Measurements from ENCODE around the gene UVRAG.

UVRAG gene

DNA sequence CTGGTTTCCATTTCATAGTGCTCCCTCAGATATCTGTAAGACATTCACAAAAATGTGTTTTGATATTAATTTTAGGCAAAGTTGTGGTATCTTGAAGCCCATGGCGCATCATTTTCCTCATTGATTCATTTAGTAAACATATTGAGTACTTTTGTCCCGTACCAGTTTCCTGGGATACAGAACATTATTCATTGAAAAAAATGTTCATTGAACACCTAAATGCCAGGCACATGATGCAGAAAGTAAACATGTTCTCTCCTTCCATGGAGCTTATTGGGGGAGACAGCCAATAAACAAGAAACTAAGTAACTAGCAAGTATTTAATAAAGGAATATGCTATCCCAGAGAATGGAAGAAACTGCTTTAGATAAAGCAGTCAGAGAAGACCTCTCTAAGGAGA, 195.0 kb downstream of the UVRAG start:
- H4K20me1 ChIP-seq (ENCODE audit: insufficient read depth, low read length), result peaks cover 3% of the 10 kb centered on the region; the same call in 1 of the 2 replicates
- H3K4me2 ChIP-seq (ENCODE audit: low read length), result no peak overlapping the region
- TF ChIP-seq EZH2phosphoT487 (IDR thresholded peaks at IDR 0.05; ENCODE audit: low read depth), result no peak
- TF ChIP-seq, protein P1, sequence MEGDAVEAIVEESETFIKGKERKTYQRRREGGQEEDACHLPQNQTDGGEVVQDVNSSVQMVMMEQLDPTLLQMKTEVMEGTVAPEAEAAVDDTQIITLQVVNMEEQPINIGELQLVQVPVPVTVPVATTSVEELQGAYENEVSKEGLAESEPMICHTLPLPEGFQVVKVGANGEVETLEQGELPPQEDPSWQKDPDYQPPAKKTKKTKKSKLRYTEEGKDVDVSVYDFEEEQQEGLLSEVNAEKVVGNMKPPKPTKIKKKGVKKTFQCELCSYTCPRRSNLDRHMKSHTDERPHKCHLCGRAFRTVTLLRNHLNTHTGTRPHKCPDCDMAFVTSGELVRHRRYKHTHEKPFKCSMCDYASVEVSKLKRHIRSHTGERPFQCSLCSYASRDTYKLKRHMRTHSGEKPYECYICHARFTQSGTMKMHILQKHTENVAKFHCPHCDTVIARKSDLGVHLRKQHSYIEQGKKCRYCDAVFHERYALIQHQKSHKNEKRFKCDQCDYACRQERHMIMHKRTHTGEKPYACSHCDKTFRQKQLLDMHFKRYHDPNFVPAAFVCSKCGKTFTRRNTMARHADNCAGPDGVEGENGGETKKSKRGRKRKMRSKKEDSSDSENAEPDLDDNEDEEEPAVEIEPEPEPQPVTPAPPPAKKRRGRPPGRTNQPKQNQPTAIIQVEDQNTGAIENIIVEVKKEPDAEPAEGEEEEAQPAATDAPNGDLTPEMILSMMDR (IDR thresholded peaks at IDR 0.05; ENCODE audit: low read depth, low read length), result no peak
- no peak overlapping the region for H3K4me3 ChIP-seq (ENCODE audit: low read length)
- peaks cover 44% of the 10 kb centered on the region for H3K36me3 ChIP-seq (replicated peaks; ENCODE audit: low read depth, low read length)
- no peak overlapping the region for H2AFZ ChIP-seq (ENCODE audit: low read depth, low read length)
- no peak overlapping the region for H3K27ac ChIP-seq (ENCODE audit: low read length)
- no peaks in the 10 kb centered on the region for H3K9me3 ChIP-seq (ENCODE audit: insufficient read depth, low read length)
- H3K4me1 ChIP-seq (ENCODE audit: low read length), result no peaks in the 10 kb centered on the region
- H3K79me2 ChIP-seq (ENCODE audit: low read length), result no peaks in the 10 kb centered on the region
- H3K9ac ChIP-seq (ENCODE audit: low read length), result no peak overlapping the region
- no peaks in the 10 kb centered on the region for H3K27me3 ChIP-seq (ENCODE audit: low read depth, low read length)

DNA sequence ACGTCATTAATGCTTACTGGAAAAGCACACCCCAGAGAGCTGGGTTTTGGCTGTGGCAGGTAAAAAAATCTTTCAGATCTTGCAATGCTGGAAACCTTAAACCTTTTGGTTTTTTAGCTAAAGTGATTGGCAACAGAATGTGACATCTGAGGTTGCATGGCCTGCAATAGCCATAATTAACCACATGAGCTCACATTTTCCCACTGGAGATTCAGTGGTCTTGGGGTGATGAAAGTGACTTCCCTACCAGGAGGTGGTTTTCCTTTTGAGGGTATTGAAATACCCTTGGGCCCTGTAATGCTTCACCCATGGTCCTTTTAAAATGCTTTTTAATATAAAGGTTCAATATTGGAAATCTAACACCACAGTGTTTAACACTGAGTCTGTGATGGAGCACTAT, 198.5 kb downstream of the UVRAG start:
- Histone ChIP-seq H3K4me1 (ENCODE audit: low read length) (no peaks in the 10 kb centered on the region), H3K79me2 (ENCODE audit: low read length) (no peaks in the 10 kb centered on the region), H3K27me3 (ENCODE audit: low read depth, low read length) (no peaks in the 10 kb centered on the region), H3K9ac (ENCODE audit: low read length) (no peak overlapping the region), H3K4me2 (ENCODE audit: low read length) (no peak overlapping the region), H2AFZ (ENCODE audit: low read depth, low read length) (no peak overlapping the region), H3K4me3 (ENCODE audit: low read length) (no peak overlapping the region), H3K9me3 (ENCODE audit: insufficient read depth, low read length) (no peaks in the 10 kb centered on the region), H3K27ac (ENCODE audit: low read length) (no peak overlapping the region), H3K36me3 (replicated peaks; ENCODE audit: low read depth, low read length) (peaks cover 42% of the 10 kb centered on the region), H4K20me1 (ENCODE audit: insufficient read depth, low read length) (peaks cover 3% of the 10 kb centered on the region; the same call in 1 of the 2 replicates)
- TF ChIP-seq, protein P1 (IDR thresholded peaks at IDR 0.05; ENCODE audit: low read depth, low read length), result no peak
- TF ChIP-seq EZH2phosphoT487 (IDR thresholded peaks at IDR 0.05; ENCODE audit: low read depth), result no peak

DNA sequence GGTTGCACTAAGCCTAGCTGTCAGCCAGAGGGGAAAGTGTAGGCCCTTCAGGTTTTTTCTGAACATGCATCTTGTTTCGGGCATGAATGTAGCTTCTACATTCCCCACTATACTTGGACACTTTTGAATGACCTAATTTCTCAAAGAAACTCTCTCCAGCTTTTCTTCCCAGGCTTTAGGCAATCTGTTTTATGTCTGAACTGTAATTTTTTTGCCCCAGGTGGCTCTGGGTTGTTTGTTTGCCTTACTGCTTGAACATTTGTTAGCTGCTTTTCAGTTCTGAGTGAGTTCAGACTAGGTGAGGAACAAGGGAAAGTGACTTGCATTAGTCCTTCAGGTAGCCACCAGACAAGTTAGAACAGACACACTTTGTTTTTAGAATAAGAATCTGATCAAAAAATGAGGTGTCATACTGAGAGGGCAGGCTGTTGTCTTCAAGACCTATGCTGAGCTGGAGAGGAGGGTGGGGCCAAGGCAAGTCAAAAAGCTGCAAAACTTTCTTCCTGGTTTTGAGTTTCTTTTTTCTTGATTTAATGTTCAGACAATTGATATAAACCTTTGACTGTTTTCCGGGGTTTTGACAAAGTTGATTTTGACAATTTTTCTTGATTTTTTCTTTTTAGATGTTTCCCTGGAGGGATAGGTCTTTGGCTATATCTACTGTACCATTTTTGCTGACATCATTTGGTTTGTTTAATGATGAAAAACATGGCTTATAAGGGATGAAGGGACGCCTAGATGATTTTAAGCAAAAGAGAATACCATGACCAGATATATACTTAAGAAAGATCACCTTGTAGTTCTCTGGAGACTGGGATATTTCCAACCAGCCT, 208.4 kb downstream of the UVRAG start:
- no peak overlapping the region for H3K27ac ChIP-seq (ENCODE audit: low read length)
- TF ChIP-seq EZH2phosphoT487 (IDR thresholded peaks at IDR 0.05; ENCODE audit: low read depth), result no peak
- TF ChIP-seq, protein P1 (IDR thresholded peaks at IDR 0.05; ENCODE audit: low read depth, low read length), result no peak

GRCh38 chr11:76025068-76025467, 210.1 kb downstream of the UVRAG start:
- H2AFZ ChIP-seq (ENCODE audit: low read depth, low read length), result no peak overlapping the region
- no peak overlapping the region for H3K9ac ChIP-seq (ENCODE audit: low read length)
- H4K20me1 ChIP-seq (ENCODE audit: insufficient read depth, low read length), result no peaks in the 10 kb centered on the region
- no peak overlapping the region for H3K4me3 ChIP-seq (ENCODE audit: low read length)
- no peak for TF ChIP-seq EZH2phosphoT487 (IDR thresholded peaks at IDR 0.05; ENCODE audit: low read depth)
- TF ChIP-seq, protein P1 (IDR thresholded peaks at IDR 0.05; ENCODE audit: low read depth, low read length), result no peak
- peaks cover 50% of the 10 kb centered on the region for H3K36me3 ChIP-seq (replicated peaks; ENCODE audit: low read depth, low read length)
- H3K9me3 ChIP-seq (ENCODE audit: insufficient read depth, low read length), result no peaks in the 10 kb centered on the region
- no peak overlapping the region for H3K4me2 ChIP-seq (ENCODE audit: low read length)
- H3K4me1 ChIP-seq (ENCODE audit: low read length), result peaks cover 7% of the 10 kb centered on the region
- H3K27ac ChIP-seq (ENCODE audit: low read length), result no peak overlapping the region
- H3K27me3 ChIP-seq (ENCODE audit: low read depth, low read length), result no peaks in the 10 kb centered on the region
- H3K79me2 ChIP-seq (ENCODE audit: low read length), result no peaks in the 10 kb centered on the region; the same call in 1 of the 2 replicates

More for the DNA sequence above, 208.4 kb downstream of the UVRAG start:
- no peak overlapping the region for H3K9ac ChIP-seq (ENCODE audit: low read length)
- H3K4me3 ChIP-seq (ENCODE audit: low read length), result no peak overlapping the region
- H3K79me2 ChIP-seq (ENCODE audit: low read length), result no peaks in the 10 kb centered on the region; the same call in 1 of the 2 replicates
- H3K4me1 ChIP-seq (ENCODE audit: low read length), result peaks cover 7% of the 10 kb centered on the region
- H3K27me3 ChIP-seq (ENCODE audit: low read depth, low read length), result no peaks in the 10 kb centered on the region
- H2AFZ ChIP-seq (ENCODE audit: low read depth, low read length), result no peak overlapping the region
- H3K36me3 ChIP-seq (replicated peaks; ENCODE audit: low read depth, low read length), result peaks cover 44% of the 10 kb centered on the region
- H3K4me2 ChIP-seq (ENCODE audit: low read length), result no peak overlapping the region
- no peaks in the 10 kb centered on the region for H4K20me1 ChIP-seq (ENCODE audit: insufficient read depth, low read length)
- H3K9me3 ChIP-seq (ENCODE audit: insufficient read depth, low read length), result no peaks in the 10 kb centered on the region

Measured in OCI-LY3 (cell line).